HG03442 (cell line): ENCODE data around the gene LNX1.

Experiments
- ATAC-seq: cut with Tn5 transposase; IDR thresholded peaks from one replicate; pipeline ENCODE4 v1.9.1; 2021; ENCODE audit warnings: mild to moderate bottlenecking, moderate library complexity; ENCODE audit not compliant: unreplicated experiment

The LNX1 gene

GRCh38 chr4:53501561-53501960 lies 89.7 kb downstream of the LNX1 start:
- ATAC-seq, result no peak

- no peak for ATAC-seq
These were observed 90.7 kb downstream of the LNX1 start for GRCh38 chr4:53500546-53500945.

GRCh38 chr4:53499791-53500190 lies 91.5 kb downstream of the LNX1 start:
- no peak for ATAC-seq

GRCh38 chr4:53498706-53499105 lies 92.6 kb downstream of the LNX1 start:
- ATAC-seq, result no peak

- no peak for ATAC-seq
These were observed 93.6 kb downstream of the LNX1 start for GRCh38 chr4:53497487-53498244.

- ATAC-seq, result no peak
These were observed 96.4 kb downstream of the LNX1 start for GRCh38 chr4:53494851-53495250.

- ATAC-seq, result no peak
These were observed 100.2 kb downstream of the LNX1 start for GRCh38 chr4:53490965-53491622.

GRCh38 chr4:53490161-53490956 lies 100.9 kb downstream of the LNX1 start:
- ATAC-seq, result no peak

GRCh38 chr4:53489279-53489889 lies 101.9 kb downstream of the LNX1 start:
- ATAC-seq, result no peak

- ATAC-seq, result no peak
These were observed 103.5 kb downstream of the LNX1 start for GRCh38 chr4:53487766-53488165.

GRCh38 chr4:53485658-53486040 lies 105.6 kb downstream of the LNX1 start:
- ATAC-seq, result no peak

GRCh38 chr4:53484911-53485657 lies 106.2 kb downstream of the LNX1 start:
- ATAC-seq, result no peak

GRCh38 chr4:53483250-53483649 lies 108.0 kb downstream of the LNX1 start:
- ATAC-seq, result no peak

GRCh38 chr4:53481586-53481985 lies 109.7 kb downstream of the LNX1 start:
- ATAC-seq, result no peak

GRCh38 chr4:53480909-53481308 lies 110.4 kb downstream of the LNX1 start:
- no peak for ATAC-seq

GRCh38 chr4:53479736-53480525 lies 111.4 kb downstream of the LNX1 start:
- ATAC-seq, result no peak

GRCh38 chr4:53478671-53479456 lies 112.4 kb downstream of the LNX1 start:
- ATAC-seq, result no peak

GRCh38 chr4:53477636-53478035 lies 113.7 kb downstream of the LNX1 start:
- no peak for ATAC-seq

GRCh38 chr4:53477038-53477565 lies 114.2 kb downstream of the LNX1 start:
- no peak for ATAC-seq
